Measurements from ENCODE around the gene LTB4R.

Gene LTB4R

DNA sequence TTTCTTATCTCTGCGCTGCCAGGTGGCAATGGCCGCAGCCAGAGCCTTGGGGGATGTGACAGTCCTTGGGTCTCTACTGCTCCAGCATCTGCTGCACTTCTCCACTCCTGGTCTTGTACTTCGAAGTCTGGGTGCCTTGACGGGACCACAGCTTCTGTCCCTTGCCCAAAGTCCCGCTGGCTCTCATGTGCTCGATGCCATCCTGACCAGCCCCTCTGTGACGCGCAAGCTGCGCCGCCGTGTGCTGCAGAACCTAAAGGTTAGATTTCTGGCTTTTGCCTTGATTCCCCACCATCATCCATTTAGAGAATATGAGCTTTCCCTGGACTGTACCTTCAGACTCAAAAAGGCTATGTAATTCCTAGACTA lies 7.3 kb upstream of the LTB4R start:
- no peak for DNase-seq

DNA sequence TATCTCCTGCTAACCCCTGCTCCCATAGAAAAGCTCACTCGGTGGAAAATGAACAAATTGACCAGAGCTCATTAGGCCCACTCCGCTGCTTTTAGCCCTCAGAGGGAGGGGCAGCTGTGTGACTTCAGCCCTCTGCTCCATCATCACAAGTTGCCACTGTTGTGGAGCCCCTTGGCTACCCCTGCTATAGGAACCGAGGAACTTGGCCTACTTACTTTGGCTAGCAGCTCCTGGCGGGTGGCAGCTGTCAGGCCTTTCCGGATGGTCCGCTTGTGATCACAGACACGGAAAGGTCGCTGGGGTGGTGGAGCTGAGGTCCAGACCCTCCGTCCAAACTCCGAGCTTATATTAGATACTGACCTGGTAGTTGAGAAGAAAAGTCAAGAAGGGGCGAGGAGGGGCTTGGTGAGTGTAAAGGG lies 4.1 kb upstream of the LTB4R start:
- no peak for DNase-seq

GRCh38 chr14:24307575-24308341 lies 3.5 kb upstream of the LTB4R start, which contains the start of gene CIDEB:
TSS of gene CIDEB (minus strand) at chr14:24307977. CDS start at chr14:24307858, 119 bp downstream.
- no peak for DNase-seq

DNA sequence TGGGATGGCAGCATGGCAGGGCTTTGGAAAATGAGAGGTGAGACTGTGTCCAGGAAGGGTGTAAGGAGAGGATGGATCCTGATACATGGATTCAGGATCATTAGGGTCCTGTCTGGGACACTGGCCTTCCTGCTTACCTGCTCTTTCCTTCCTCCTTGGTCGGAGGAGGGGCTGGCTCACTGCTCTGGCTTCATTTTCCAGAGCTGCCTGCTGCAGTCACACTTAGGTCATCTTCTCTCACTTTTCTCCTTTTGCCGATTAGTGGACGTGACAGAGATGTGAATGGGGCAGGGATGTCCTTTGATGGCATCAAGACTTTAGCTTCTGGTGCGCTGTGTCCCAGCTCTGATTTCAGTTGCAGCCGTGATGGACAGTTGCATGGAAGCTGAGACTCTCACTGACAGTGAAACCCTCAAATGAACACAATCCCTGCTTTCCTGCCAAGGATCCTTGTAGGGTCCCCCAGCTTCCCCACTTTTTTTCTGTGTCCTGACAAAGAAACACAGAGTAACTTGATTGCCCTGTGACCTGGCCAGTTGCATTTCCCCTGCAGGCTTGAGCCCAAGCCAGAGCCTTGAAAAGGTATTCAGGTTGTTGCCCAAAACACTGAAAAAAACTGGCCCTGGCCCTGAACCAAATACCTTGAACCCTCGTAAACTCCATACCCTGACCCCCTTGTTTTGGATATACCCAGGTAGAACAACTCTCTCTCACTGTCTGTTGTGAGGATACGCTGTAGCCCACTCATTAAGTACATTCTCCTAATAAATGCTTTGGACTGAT lies 2.8 kb upstream of the LTB4R start:
- no peak for DNase-seq

DNA sequence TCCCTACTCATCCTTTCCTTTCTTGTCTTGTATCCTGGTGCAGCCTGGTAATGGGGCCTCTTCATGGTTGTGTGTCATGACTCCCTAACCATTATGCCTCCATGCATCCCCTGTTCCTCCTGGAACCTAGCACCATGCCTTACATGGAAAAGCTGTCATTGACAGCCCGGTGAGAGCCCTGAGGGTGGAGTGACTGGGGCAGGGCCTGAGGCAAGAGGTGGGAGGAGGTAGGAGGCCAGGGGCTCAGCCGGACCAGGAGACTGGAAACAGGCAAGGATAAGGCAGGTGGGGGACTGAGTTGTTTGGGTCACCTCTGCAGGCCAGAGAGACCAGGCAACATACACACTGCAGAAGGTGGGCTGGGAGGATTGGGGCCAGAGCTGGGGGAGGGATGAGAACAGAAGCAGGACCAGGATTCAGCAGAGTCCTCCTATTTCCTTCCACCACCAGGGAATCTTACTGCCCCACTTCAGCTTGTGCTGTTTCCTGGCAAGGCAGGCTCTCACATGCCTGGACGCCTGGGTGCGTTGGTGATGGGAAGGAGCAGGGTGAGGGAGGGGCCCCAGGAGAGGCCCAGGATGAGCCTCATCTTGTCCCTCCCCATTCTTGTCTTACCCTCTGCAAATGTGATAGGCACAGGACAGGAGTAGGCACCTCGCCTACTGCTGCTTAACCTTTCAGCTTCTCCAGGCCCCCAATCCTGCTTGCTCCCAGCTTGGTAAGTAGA lies 1.6 kb upstream of the LTB4R start, which contains the start of gene LTB4R2:
Gene LTB4R2 (plus strand): TSS at position 603 of the 727 bp plus-strand sequence. CDS start 525 bp downstream, outside the sequence.
- DNase-seq: no peak

DNA sequence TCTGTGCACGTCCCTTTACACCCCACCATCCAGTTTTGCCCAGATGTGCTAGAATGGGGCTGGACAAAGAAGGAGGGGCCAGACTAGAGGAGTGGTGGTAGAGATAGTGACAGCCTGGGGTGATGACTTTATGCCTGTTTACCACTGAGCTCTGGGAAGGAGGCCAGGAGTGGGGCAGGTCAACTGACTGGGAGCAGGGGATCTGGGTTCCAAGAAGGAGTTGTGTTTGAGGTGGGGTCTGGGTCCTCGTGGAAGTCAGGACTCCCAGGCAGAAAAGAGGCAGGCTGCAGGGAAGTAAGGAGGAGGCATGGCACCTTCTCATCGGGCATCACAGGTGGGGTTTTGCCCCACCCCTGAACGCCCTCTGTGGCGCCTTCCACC lies 1.0 kb upstream of the LTB4R start:
- no peak for DNase-seq

DNA sequence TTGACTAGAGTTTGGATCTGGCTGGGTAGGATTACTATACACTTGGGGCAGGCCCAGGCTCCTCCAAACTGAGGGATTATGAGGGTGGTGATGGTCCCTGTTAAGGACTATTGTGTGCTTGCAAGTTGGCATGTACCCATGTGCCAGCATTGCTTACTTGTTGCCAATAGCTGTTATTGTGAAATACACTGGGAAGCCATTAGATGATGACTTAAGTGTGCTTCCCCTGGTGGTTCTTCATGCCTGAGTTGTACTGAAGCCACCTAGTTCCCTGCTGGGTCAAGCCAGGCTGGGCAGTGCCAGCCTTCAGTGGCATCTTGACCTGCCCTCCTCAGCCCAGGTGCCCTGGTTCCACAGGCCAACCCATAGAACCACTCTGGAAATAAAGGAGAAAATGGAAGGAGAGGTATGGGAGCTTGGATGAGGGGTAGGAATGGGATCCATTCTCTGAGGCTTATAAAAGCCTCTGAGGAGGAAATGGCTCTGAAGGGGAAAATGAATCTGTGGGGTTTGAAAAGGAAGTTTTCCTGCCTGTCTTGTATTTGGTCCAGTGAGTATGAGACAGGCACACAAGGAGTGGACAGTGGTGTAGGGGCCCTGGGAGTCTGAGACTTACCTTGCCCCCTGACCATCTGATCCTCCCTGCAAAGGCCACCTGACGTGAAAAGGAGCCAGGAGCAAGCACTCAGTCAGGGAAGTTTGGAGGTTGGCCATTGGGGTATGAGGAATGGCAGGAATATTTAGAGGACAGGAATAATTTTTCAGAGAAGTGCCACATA lies 724 bp downstream of the LTB4R start:
- DNase-seq: peak; percentile 57

DNA sequence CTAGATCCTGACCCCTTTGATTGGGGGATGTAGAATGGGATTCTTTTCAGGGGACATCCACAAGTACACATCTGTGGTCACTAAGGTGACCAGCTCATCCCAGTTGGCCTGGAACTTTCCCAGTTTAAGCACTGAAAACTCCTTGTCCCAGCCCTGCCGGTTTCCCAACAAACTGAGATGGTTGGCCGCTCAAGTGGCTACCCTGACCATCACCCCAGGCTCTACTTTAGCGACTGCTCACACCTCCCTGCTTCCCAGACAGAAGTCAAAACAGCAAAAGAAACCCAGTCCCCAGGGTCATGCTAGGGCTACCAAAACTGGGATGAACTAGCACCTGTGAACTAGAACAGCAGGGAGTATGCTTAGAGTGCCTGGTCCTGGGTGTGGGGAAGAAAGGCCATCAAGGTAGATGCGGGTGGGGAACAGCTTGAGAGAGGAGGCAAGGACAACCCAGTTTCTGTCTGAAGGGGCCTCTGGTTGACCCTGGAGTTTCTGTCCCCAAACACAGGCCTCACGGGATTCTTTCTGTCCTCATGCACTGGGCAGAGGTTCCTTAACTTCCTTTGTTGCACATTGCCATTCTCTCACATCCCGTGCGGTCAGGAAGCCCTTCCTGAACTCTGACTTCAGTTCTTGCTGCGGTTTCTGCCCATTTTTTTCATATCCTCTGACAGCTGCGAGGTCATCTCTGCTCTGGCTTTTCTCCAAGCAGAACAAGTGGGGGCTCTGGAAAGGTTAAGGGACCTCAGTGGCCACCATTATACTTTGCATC lies 1.6 kb downstream of the LTB4R start:
- DNase-seq: peak; percentile 96

DNA sequence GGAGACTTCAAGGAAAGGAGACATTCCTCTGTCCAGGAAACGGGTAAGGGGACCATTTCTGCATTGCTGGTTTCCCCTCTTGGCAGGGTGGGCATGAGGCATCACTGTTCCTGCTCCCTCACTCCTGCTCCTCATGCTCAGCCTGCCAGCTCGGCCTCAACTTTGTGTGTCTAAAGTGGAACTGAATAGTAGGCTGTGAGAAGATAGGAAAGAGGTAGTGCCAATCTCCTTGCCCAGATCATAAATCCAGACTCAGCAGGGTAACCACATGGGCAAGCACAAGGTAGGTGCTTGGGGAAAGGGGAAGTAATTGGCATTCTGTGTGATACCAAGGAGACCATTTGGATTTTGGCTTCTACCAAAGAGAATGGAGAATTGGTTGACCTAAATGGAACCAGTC lies 2.6 kb downstream of the LTB4R start:
- DNase-seq: peak; percentile 52

DNA sequence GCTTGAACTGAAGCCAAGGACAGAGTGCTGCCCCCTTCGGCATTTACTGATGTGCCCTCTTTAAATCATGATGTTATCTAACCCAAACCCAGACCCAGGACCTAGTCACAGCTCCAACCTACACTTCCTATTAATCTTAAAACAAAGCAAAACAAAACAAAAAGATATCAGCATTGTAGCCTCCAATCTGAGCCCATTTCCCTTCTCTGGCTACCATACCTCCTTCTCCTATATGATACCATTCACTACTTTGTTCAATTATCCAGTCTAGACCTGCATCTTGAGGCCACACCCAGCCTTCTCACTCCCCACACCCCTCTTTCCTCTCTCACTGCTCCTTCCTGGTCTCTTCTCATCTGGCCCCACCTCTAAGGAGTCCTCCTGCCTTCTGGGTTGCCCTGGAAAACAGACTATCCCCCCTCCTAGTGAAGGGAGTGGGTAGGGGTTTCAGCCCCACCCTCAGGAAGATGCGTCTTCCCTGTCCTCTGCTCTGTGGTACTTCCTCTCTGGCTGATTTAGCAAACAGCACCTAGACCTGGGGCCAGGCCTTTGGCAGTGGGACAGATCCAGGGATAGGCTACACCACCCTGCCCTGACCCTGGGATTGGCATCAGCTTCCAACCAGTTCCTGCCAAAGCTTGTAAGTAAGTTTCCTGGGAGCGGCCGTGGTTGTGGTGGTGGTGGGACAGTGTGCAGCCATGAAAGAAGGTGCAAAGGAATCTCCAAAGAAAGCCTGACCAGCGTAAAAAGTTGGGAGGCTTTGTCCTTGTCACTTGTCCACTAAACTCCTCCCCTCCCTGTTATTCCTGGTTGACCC lies 3.3 kb downstream of the LTB4R start:
- DNase-seq: no peak

- no peak for DNase-seq
These were observed 4.0 kb downstream of the LTB4R start for GRCh38 chr14:24315243-24315806.

DNA sequence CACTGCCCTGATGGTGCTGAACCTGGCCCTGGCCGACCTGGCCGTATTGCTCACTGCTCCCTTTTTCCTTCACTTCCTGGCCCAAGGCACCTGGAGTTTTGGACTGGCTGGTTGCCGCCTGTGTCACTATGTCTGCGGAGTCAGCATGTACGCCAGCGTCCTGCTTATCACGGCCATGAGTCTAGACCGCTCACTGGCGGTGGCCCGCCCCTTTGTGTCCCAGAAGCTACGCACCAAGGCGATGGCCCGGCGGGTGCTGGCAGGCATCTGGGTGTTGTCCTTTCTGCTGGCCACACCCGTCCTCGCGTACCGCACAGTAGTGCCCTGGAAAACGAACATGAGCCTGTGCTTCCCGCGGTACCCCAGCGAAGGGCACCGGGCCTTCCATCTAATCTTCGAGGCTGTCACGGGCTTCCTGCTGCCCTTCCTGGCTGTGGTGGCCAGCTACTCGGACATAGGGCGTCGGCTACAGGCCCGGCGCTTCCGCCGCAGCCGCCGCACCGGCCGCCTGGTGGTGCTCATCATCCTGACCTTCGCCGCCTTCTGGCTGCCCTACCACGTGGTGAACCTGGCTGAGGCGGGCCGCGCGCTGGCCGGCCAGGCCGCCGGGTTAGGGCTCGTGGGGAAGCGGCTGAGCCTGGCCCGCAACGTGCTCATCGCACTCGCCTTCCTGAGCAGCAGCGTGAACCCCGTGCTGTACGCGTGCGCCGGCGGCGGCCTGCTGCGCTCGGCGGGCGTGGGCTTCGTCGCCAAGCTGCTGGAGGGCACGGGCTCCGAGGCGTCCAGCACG lies 4.7 kb downstream of the LTB4R start:
- no peak for DNase-seq

DNA sequence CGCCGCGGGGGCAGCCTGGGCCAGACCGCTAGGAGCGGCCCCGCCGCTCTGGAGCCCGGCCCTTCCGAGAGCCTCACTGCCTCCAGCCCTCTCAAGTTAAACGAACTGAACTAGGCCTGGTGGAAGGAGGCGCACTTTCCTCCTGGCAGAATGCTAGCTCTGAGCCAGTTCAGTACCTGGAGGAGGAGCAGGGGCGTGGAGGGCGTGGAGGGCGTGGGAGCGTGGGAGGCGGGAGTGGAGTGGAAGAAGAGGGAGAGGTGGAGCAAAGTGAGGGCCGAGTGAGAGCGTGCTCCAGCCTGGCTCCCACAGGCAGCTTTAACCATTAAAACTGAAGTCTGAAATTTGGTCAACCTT lies 5.3 kb downstream of the LTB4R start:
- no peak for DNase-seq

DNA sequence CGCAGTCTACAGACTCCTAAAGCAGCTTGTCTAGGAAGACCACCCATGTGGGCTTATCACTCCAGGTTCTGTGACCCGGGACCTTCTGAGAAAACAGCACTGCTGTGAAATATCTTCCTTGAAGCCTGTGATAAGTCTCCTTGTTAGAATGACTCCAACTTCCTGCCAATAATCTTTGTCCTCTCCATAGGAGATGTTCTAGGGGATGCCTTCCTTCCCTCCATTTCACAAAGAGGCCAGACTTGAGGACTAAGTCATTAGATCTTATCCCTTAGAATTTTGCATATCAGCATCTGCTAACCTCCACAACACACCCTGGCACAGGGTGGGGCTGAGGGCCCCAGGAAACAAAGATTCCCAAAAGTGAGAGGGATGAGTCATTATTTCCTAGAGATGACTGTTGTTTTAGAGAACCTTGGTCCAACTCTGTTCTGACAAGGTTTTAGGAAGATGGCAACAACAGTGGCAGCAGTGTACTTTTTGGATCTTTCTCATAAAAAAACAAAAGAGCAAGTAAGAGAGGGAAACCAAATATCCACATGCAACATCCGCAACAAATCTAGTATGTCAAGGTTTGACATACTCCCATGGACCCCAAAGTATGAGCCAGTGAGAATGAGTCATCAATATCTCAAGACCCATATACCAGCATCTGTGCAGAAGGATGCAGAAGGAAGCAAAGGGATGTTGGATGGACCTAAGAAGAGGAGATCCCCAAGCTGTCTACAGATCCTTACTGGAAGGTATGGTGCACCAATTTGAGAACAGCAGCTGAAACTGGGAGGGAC lies 6.0 kb downstream of the LTB4R start:
- no peak for DNase-seq

- no peak for DNase-seq
These were observed 10.1 kb downstream of the LTB4R start for GRCh38 chr14:24321212-24321975.

GRCh38 chr14:24322672-24323071 lies 11.4 kb downstream of the LTB4R start:
- DNase-seq: no peak

GRCh38 chr14:24323341-24323740 lies 12.0 kb downstream of the LTB4R start:
- no peak for DNase-seq

GRCh38 chr14:24324024-24324423 lies 12.7 kb downstream of the LTB4R start:
- DNase-seq: no peak
